H9 (cell line): Measurements from ENCODE around the gene BBS10. TPM values are rescaled to one million over a fixed set of nuclear protein-coding genes. Genes with fewer than 3 reads are reported as not detected.

Source experiments
- DNase-seq: peaks from one replicate; pipeline ENCODE4 v3.0.0-alpha.2; 2017
- H2AFZ ChIP-seq: one replicate; pipeline ENCODE4 v1.6.1; 2013; ENCODE audit warnings: mild to moderate bottlenecking, low read length, control low read depth, moderate library complexity
- H2AK5ac ChIP-seq: 2 replicates; pipeline ENCODE4 v1.6.1; 2013; ENCODE audit warnings: low read length, control low read depth, mixed read lengths; ENCODE audit not compliant: insufficient read length
- H2BK120ac ChIP-seq: one replicate; pipeline ENCODE4 v1.6.1; 2013; ENCODE audit warnings: low read depth, mild to moderate bottlenecking, low read length, control low read depth, inconsistent platforms; ENCODE audit not compliant: poor library complexity, severe bottlenecking
- H2BK12ac ChIP-seq: 2 replicates; pipeline ENCODE4 v1.6.1; 2013; ENCODE audit warnings: low read length, control low read depth, mixed read lengths, low read depth; ENCODE audit not compliant: insufficient read length
- H2BK15ac ChIP-seq: 2 replicates; pipeline ENCODE4 v1.6.1; 2013; ENCODE audit warnings: low read depth, low read length, control low read depth
- H2BK20ac ChIP-seq: one replicate; pipeline ENCODE4 v1.6.1; 2013; ENCODE audit warnings: low read depth, mild to moderate bottlenecking, low read length, control low read depth, inconsistent platforms; ENCODE audit not compliant: poor library complexity, severe bottlenecking
- H2BK5ac ChIP-seq: 2 replicates; pipeline ENCODE4 v1.6.1; 2013; ENCODE audit warnings: low read length, control low read depth, mixed read lengths; ENCODE audit not compliant: insufficient read length
- H3K14ac ChIP-seq: 2 replicates; pipeline ENCODE4 v1.6.1; 2013; ENCODE audit warnings: low read length, control low read depth; ENCODE audit not compliant: insufficient read depth
- H3K18ac ChIP-seq: 2 replicates; pipeline ENCODE4 v1.6.1; 2013; ENCODE audit warnings: low read depth, mild to moderate bottlenecking, mixed read lengths, low read length, control low read depth; ENCODE audit not compliant: insufficient read length
- H3K23ac ChIP-seq: 2 replicates; pipeline ENCODE4 v1.6.1; 2013; ENCODE audit warnings: low read length, control low read depth, mixed read lengths, low read depth; ENCODE audit not compliant: insufficient read length
- H3K23me2 ChIP-seq: 2 replicates; pipeline ENCODE4 v1.6.1; 2013; ENCODE audit warnings: low read depth, mild to moderate bottlenecking, mixed read lengths, low read length, control low read depth; ENCODE audit not compliant: insufficient read length, poor library complexity, severe bottlenecking
- H3K27ac ChIP-seq: 2 replicates; pipeline ENCODE4 v1.5.1; 2013; ENCODE audit warnings: low read length, control low read depth, mixed read lengths, low read depth; ENCODE audit not compliant: insufficient read length
- H3K27me3 ChIP-seq: 2 replicates; pipeline ENCODE4 v1.6.1; 2013; ENCODE audit warnings: low read length, control low read depth, inconsistent platforms; ENCODE audit not compliant: insufficient read depth
- H3K4ac ChIP-seq: 2 replicates; pipeline ENCODE4 v1.6.1; 2013; ENCODE audit warnings: low read depth, mild to moderate bottlenecking, control low read depth, inconsistent platforms, low read length, moderate library complexity
- H3K4me1 ChIP-seq: 2 replicates; pipeline ENCODE4 v1.6.1; 2013; ENCODE audit warnings: low read length, control low read depth, inconsistent platforms; ENCODE audit not compliant: insufficient read depth
- H3K4me2 ChIP-seq: 2 replicates; pipeline ENCODE4 v1.6.1; 2013; ENCODE audit warnings: low read length, control low read depth, mixed read lengths; ENCODE audit not compliant: insufficient read length, insufficient read depth
- H3K56ac ChIP-seq: 2 replicates; pipeline ENCODE4 v1.6.1; 2013; ENCODE audit warnings: low read depth, mild to moderate bottlenecking, mixed read lengths, low read length, control low read depth; ENCODE audit not compliant: insufficient read length
- H3K79me1 ChIP-seq: 2 replicates; pipeline ENCODE4 v1.6.1; 2013; ENCODE audit warnings: low read depth, mild to moderate bottlenecking, moderate library complexity, low read length, control low read depth, inconsistent platforms; ENCODE audit not compliant: insufficient read depth, poor library complexity, severe bottlenecking
- H3K79me2 ChIP-seq: 2 replicates; pipeline ENCODE4 v1.6.1; 2013; ENCODE audit warnings: low read length, control low read depth, inconsistent platforms; ENCODE audit not compliant: insufficient read depth
- H3K9ac ChIP-seq: 2 replicates; pipeline ENCODE4 v1.6.1; 2013; ENCODE audit warnings: low read length, control low read depth, mixed read lengths; ENCODE audit not compliant: insufficient read length; ENCODE audit errors: extremely low read depth
- H3K9me3 ChIP-seq: one replicate; pipeline ENCODE4 v1.6.1; 2013; ENCODE audit warnings: low read depth, low read length, inconsistent platforms; ENCODE audit not compliant: control insufficient read depth
- H3T11ph ChIP-seq: one replicate; pipeline ENCODE4 v1.6.1; 2013; ENCODE audit warnings: mild to moderate bottlenecking, low read length, control low read depth, inconsistent platforms
- H4K20me1 ChIP-seq: one replicate; pipeline ENCODE4 v1.6.1; 2013; ENCODE audit not compliant: control insufficient read depth, insufficient read length, insufficient read depth
- H4K5ac ChIP-seq: 2 replicates; pipeline ENCODE4 v1.6.1; 2013; ENCODE audit warnings: low read depth, mild to moderate bottlenecking, mixed read lengths, low read length, control low read depth; ENCODE audit not compliant: insufficient read length
- H4K8ac ChIP-seq: replicated peaks from 2 replicates; pipeline ENCODE4 v1.6.1; 2013; ENCODE audit warnings: low read length, control low read depth, mixed read lengths, low read depth; ENCODE audit not compliant: insufficient read length
- H4K91ac ChIP-seq: 2 replicates; pipeline ENCODE4 v1.6.1; 2013; ENCODE audit warnings: low read depth, mild to moderate bottlenecking, moderate library complexity, mixed read lengths, low read length, control low read depth; ENCODE audit not compliant: insufficient read length
- H3K27ac Mint-ChIP-seq, 3 experiments: 2 replicates in 2 of 3; 3 replicates in 1 of 3; pipeline ENCODE4 v1.8.0; 2020 to 2021; ENCODE audit warnings: mixed read lengths in 3 of 3, mild to moderate bottlenecking in 1 of 3, moderate library complexity in 1 of 3
- H3K27me3 Mint-ChIP-seq: 2 replicates; pipeline ENCODE4 v1.8.0; 2021; ENCODE audit warnings: low read depth, mild to moderate bottlenecking, moderate library complexity, mixed read lengths
- H3K36me3 Mint-ChIP-seq, 3 experiments: 2 replicates in 2 of 3; 3 replicates in 1 of 3; pipeline ENCODE4 v1.8.0; 2020 to 2021; ENCODE audit warnings: low read depth in 3 of 3, mixed read lengths in 3 of 3; ENCODE audit not compliant: insufficient read depth in 1 of 3
- H3K4me1 Mint-ChIP-seq, 2 experiments: 2 replicates each; pipeline ENCODE4 v1.8.0; 2020; ENCODE audit warnings: mixed read lengths in 2 of 2
- H3K4me3 Mint-ChIP-seq, 2 experiments: 2 replicates in 1 of 2; 3 replicates in 1 of 2; pipeline ENCODE4 v1.8.0; 2020 to 2021; ENCODE audit warnings: mild to moderate bottlenecking in 2 of 2, mixed read lengths in 2 of 2, moderate library complexity in 1 of 2
- H3K9me3 Mint-ChIP-seq, 2 experiments: 2 replicates in 1 of 2; 3 replicates in 1 of 2; pipeline ENCODE4 v1.8.0; 2020; ENCODE audit warnings: mild to moderate bottlenecking in 2 of 2, mixed read lengths in 2 of 2, moderate library complexity in 1 of 2
- CTCF ChIP-seq: fragments of 200-600 bp; sonication (generic); conservative IDR thresholded peaks from 3 replicates; pipeline ENCODE4 v1.8.0; 2021; ENCODE audit warnings: antibody characterized with exemption, mild to moderate bottlenecking
- total RNA-seq: library from RNA; stranded (reverse); gene quantifications from 2 replicates; pipeline ENCODE4 v1.2.1, GENCODE V29; 2021

The BBS10 gene
- total RNA-seq, 1 experiment from 2014 or later = 6.6 TPM

GRCh38 chr12:76310110-76310509, 38.1 kb downstream of the BBS10 start:
- Histone ChIP-seq H2AFZ (no peak overlapping the region), H3K4me1 (0 out of 2 replicates have a peak, but pooled peaks cover 2% of the 10 kb centered on the region), H3K4ac (no peak overlapping the region), H2BK120ac (no peak overlapping the region), H3T11ph (no peak overlapping the region), H4K20me1 (no peaks in the 10 kb centered on the region), H4K91ac (no peak overlapping the region), H2BK15ac (no peak overlapping the region), H4K8ac (no peak overlapping the region), H3K14ac (no peak overlapping the region), H2BK5ac (no peak overlapping the region), H3K27ac (no peak overlapping the region), H3K9me3 (no peaks in the 10 kb centered on the region), H3K79me1 (no peaks in the 10 kb centered on the region), H3K27me3 (no peaks in the 10 kb centered on the region), H3K23ac (no peak overlapping the region), H3K79me2 (no peaks in the 10 kb centered on the region), H3K9ac (no peak overlapping the region), H4K5ac (no peak overlapping the region), H3K56ac (no peak overlapping the region), H2BK12ac (no peak overlapping the region), H2BK20ac (no peak overlapping the region), H3K23me2 (no peaks in the 10 kb centered on the region), H3K18ac (no peak overlapping the region), H3K4me2 (no peak overlapping the region), H2AK5ac (no peak overlapping the region)
- peaks cover 15 to 16% of the 10 kb centered on the region in 2 experiments for H3K4me1 Mint-ChIP-seq
- H3K9me3 Mint-ChIP-seq = no peaks in the 10 kb centered on the region
- TF ChIP-seq CTCF = no peak
- H3K27ac Mint-ChIP-seq = peak overlapping the region in 1 of 3 experiments; percentile 77; a peak in 1 of 7 replicates
- no peak overlapping the region for H3K4me3 Mint-ChIP-seq
- H3K36me3 Mint-ChIP-seq = no peaks in the 10 kb centered on the region
- no peak for DNase-seq
- H3K27me3 Mint-ChIP-seq = no peaks in the 10 kb centered on the region
